BJ (cell line): ENCODE measurements around the gene LAMA2. TPM values are rescaled to one million over a fixed set of nuclear protein-coding genes. Genes with fewer than 3 reads are reported as not detected.

Source experiments
- CTCF ChIA-PET: fragments of 350-600 bp; formaldehyde crosslinking; extraction: SDS; loops from one replicate; lab custom pipeline; 2021; ENCODE audit warnings: antibody characterized with exemption, inconsistent platforms; lab: Yijun Ruan, JAX
- POLR2A ChIA-PET: fragments of 300-600 bp; sonication (Branson Sonifier 250); formaldehyde crosslinking; extraction: SDS; loops from one replicate; lab custom pipeline; 2021; ENCODE audit warnings: antibody characterized with exemption; lab: Charles Lee
- DNase-seq: peaks from one replicate; pipeline ENCODE4 v3.0.0-alpha.2; 2011; ENCODE audit warnings: low read depth
- H3K27me3 ChIP-seq: 2 replicates; pipeline ENCODE4 v1.6.0; 2011; ENCODE audit warnings: low read length; ENCODE audit not compliant: control insufficient read depth, insufficient read depth
- H3K36me3 ChIP-seq: 2 replicates; pipeline ENCODE4 v1.5.1; 2011; ENCODE audit warnings: low read length; ENCODE audit not compliant: control insufficient read depth, insufficient read depth
- H3K4me3 ChIP-seq: 2 replicates; pipeline ENCODE4 v1.5.1; 2011; ENCODE audit warnings: low read depth, mild to moderate bottlenecking, control low read depth, low read length
- polyA plus RNA-seq: library from polyadenylated mRNA; depleted of rRNA; stranded (reverse); fragments of >200 nt; gene quantifications from 2 replicates; pipeline ENCODE4 v1.2.3, GENCODE V29; 2011
- TF ChIP-seq, protein P1 (sequence below): IDR thresholded peaks from 2 replicates; pipeline ENCODE4 v1.5.1; 2011; ENCODE audit warnings: low read depth, mild to moderate bottlenecking, control low read depth, inconsistent platforms, low read length, moderate library complexity; ENCODE audit not compliant: insufficient read depth

Gene LAMA2
- polyA plus RNA-seq, 1 experiment: 50.0 TPM

DNA sequence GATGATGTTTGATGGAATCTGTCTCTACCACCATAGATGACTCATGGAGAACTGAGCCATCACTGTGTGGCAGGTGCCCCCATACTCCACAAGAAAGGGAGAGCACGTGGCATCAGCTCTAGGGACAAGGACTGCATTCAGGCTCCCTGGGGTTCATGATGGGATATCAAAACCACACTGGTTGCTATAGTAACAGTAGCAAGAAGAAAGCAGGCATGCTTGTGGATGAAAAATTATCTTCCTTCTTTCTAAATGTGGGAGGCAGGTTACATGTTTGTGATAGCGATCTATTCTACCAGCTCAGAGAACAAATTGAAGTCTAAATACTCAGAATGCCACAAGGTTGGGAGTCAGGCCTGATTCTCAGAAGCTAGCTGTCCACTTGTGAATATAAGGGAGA is 602.8 kb downstream of the LAMA2 start:
- no peak overlapping the region for H3K4me3 ChIP-seq
- TF ChIP-seq, protein P1, sequence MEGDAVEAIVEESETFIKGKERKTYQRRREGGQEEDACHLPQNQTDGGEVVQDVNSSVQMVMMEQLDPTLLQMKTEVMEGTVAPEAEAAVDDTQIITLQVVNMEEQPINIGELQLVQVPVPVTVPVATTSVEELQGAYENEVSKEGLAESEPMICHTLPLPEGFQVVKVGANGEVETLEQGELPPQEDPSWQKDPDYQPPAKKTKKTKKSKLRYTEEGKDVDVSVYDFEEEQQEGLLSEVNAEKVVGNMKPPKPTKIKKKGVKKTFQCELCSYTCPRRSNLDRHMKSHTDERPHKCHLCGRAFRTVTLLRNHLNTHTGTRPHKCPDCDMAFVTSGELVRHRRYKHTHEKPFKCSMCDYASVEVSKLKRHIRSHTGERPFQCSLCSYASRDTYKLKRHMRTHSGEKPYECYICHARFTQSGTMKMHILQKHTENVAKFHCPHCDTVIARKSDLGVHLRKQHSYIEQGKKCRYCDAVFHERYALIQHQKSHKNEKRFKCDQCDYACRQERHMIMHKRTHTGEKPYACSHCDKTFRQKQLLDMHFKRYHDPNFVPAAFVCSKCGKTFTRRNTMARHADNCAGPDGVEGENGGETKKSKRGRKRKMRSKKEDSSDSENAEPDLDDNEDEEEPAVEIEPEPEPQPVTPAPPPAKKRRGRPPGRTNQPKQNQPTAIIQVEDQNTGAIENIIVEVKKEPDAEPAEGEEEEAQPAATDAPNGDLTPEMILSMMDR: no peak
- no peak for DNase-seq
- no peaks in the 10 kb centered on the region for H3K36me3 ChIP-seq
- H3K27me3 ChIP-seq: no peaks in the 10 kb centered on the region
- ChIA-PET POLR2A (no interaction called here), CTCF (no interaction called here)

DNA sequence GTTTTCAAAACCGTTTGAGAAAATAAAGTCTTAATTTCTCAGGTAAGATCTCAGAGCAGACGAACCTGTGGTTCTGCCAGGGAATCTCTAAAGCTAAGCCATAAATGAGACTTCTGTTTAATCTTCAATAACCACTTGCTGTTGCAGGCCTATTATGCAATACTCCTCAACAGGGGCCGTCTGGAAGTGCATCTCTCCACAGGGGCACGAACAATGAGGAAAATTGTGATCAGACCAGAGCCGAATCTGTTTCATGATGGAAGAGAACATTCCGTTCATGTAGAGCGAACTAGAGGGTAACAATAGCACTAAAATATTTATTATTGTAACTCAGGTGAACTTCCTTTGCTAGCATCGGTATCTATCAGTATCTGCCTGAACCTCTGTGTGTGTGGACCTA is 603.4 kb downstream of the LAMA2 start:
- no peak for DNase-seq
- Histone ChIP-seq H3K36me3 (no peaks in the 10 kb centered on the region), H3K4me3 (no peak overlapping the region), H3K27me3 (no peaks in the 10 kb centered on the region)
- TF ChIP-seq, protein P1: no peak
- CTCF ChIA-PET: interaction anchor here (1.2 kb wide), 1 partner anchor 10 kb away, joined by 3 read pairs; no protein-coding TSS in a partner anchor
- POLR2A ChIA-PET: no interaction called here

DNA sequence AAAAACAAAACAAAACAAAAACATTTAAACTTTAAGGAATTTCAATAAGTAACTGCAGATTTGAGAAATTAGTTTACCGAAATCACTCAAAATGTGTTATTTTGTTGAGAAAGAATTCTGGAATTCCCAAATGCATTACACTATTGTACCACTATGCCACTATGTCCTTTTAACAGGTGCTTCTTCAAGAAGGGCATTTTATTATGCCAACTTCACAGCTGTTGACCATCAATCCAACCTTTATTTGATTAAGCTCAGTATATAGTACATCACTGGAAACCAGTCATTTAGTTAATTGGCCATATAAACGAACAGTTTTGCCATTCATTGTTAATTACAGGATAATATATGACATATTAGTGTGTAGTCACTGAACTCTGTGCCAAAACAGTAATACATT is 605.4 kb downstream of the LAMA2 start:
- TF ChIP-seq, protein P1: no peak
- Histone ChIP-seq H3K4me3 (no peak overlapping the region), H3K36me3 (no peaks in the 10 kb centered on the region), H3K27me3 (no peaks in the 10 kb centered on the region)
- ChIA-PET CTCF (no interaction called here), POLR2A (no interaction called here)
- DNase-seq: no peak

DNA sequence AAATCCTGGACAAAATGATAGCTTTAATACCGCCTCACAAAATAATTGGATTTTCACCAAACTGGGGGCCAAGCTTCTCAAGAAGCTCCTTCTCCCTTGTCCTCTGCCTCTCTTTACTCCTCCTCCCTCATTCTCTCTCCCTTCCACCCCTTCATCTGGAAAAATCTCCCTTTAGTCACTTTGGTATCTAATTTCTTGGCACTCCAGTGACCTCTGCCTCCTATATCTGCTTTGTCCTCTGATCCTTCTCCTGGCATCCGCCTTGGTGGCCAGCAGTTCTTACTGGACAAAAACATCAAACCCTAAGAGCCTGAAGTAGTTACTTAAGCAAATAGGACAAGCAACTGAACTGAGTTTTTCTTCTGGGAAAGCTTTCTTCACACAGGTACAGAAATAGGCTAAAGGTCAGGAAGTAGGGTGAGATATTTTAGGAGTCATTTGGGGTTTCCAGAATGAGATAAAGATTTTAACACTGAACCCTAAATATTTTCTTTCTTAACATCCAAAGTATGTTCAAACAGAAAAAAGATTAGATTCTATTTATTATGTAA is 606.4 kb downstream of the LAMA2 start:
- CTCF ChIA-PET: no interaction called here
- TF ChIP-seq, protein P1: no peak
- no peak for DNase-seq

DNA sequence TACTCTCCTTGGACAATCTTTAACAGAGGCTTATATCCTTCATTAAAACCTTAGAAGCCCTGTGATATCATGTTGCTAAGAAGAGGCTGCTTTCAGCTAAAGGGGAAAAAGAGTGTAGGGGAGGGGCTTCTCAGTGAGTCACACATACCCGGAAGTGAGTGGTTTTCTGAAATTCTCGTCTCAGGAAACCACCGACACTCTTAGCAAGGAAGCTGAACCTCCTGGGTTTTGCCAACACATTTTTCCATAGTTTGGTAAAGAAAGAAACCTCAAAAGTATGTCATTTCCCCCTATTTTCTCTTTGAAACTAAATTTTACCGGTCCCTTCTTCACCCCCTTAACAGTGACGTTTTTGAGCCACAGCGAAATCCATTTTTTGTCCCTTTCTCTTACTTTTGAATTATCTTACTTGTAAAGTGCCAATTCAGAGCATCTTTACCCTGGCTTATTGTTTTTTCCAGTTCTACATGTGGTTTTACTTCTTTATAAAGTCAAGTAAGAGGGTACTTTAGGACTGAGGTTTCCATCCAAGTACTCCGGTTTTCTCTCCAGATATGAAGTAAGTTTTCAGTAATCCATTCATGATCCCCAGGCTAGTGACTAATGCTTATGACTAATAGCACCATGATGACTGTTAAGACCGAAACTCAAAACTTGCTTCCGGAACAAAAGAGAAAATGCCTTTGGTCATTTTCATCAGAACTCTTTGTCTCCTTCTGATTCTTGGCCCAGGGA is 607.8 kb downstream of the LAMA2 start:
- ChIA-PET CTCF (interaction anchor here (0.5 kb wide), 1 partner anchor 529 kb away, joined by 6 read pairs; no protein-coding TSS in a partner anchor), POLR2A (no interaction called here)
- peak overlapping the region; percentile 41 for H3K4me3 ChIP-seq
- TF ChIP-seq, protein P1: no peak
- peak; percentile 90 for DNase-seq
- no peaks in the 10 kb centered on the region for H3K27me3 ChIP-seq
- H3K36me3 ChIP-seq: no peaks in the 10 kb centered on the region

More for the DNA sequence above, 606.4 kb downstream of the LAMA2 start:
- POLR2A ChIA-PET: no interaction called here
- no peaks in the 10 kb centered on the region for H3K36me3 ChIP-seq
- H3K4me3 ChIP-seq: no peak overlapping the region
- H3K27me3 ChIP-seq: no peaks in the 10 kb centered on the region
